ENCODE measurements around the gene ARHGAP40.

DNA sequence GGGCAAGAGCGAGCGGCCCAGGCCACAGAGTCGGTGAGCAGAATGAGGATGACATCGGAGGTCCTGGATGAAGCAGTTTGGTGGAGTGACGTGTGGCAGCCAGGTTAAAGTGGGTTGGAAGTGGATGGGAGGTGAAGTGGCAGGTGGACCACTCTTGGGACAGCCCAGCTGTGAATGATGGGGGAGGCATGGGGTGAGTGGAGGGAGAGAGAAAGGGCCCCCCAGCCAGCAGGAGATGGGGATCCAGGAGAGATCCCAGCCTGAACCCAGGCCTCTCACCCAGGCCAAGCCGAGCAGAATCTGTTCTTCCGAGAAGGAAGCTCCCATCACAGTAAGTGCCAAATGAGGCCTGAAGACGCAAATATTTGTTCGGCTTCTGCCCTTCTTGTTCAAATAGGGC lies 95.7 kb downstream of the ARHGAP40 start:
- TF ChIP-seq FOXA1 (IDR thresholded peaks at IDR 0.05; ENCODE audit: borderline replicate concordance) = no peak
- TF ChIP-seq EP300 (IDR thresholded peaks at IDR 0.05; ENCODE audit: low read length) = no peak

All from K562 (cell line).